HG02973 (cell line): Measurements from ENCODE around the gene RHEBL1.
A peak's percentile ranks its signal among the peaks of the same experiment; 100 is the strongest.
"Not testable (repeated sequence)": the region's sequence is repeated elsewhere in the genome, so short reads cannot be mapped to it uniquely, and the experiment has no call there.

Experiments used
- ATAC-seq: cut with Tn5 transposase; IDR thresholded peaks from one replicate; pipeline ENCODE4 v1.9.1; 2021; ENCODE audit warnings: moderate library complexity; ENCODE audit not compliant: unreplicated experiment

The RHEBL1 gene

DNA sequence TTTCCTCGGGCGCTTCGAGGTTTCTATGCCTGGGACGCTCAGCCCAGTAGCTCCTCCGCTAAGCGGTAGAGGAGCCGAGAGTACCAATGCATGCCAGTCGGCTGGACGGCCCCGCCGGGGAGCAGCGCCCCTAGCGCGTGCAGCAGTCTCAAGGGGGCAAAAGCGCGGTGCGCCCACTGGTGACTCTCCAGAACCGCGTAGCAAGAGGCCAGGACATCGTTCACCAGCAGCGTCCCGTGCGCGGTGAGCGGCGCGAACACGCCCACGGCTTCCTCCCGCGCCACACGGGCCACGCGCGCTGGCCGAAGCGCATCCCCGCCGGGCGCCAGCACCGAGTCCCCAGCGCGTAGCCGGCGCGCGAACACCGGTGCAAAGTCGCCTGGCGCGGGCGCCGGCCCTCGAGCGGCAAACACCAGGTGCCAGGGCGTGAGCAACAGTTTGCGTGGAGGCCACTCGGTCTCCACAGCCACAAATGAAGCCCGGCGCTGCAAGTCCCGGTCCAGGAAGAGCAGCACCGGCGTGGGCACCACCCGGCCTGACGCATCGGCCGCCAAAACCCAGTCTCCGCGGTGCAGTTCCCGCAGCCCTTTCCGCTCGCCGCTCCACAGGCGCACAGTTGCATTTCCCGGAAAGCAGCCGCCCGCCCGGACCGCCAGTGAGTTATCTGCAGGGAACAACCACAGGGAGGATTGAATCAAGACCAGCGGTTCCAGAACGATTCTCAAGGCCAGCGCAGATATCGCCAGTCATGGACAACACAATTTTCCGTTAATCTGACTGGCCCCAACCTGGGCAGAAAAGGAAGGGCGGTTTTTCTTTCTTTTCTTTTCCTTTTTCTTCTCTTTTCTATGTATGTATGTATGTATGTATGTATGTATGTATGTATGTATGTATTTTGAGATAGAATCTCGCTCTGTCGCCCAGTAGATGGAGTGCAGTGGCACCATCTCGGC is 20.3 kb upstream of the RHEBL1 start:
- ATAC-seq = no peak

DNA sequence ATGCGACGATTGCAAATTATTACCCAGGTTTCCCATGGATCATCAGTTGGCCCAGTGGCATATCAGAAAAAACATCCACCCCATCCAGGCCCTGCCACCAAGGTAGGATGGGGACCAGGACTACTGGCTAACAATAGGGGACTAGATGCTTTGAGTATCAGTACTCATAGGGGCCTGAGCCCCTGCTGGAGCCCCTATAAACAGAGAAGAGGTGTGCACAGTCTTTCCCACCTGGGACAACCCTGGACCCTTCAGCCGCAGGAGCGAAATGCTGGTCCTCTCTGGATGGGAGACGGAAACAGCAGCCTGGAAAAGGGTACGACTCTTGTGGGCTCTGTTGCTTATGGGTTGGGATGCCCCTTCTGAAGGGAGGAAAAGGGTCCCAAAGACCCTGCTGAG is 19.2 kb upstream of the RHEBL1 start:
- ATAC-seq = no peak

DNA sequence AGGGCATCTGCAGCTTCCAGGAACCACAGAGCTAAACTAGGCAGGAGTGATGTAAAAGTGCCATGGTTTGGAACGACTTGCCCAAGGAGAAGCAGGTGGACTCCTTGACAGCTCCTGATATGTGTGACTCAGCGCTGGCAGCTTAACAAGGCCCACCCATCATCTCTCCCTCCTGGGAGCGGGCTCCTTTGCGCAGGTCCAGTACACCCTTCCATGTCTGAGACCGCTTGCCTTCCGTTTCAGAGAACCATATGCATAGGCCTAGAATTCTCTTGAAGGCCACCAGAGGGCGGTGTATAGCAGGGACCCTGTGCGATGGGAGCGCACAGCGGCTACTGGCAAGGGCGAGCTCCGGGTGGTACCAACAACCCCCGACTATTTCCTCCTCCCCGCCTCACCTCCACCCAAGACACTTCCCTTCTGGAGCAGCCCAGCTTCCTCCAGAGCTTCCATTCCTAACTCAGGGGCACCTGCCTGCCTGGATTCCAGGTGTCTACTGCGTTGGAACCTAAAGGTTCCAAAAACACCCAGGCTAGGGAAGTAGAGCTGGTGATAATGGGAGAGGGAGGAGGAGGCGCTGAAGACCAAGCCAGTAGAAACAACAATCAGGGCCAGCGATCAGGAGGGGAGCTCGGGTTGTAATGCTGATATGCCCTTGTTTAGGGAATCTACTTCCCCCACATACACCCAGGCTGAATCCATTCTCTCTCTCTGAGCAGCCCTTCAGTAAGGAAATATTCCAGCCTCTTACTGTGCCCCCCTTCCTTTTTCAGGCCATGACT is 18.6 kb upstream of the RHEBL1 start:
- ATAC-seq = peak; percentile 77

DNA sequence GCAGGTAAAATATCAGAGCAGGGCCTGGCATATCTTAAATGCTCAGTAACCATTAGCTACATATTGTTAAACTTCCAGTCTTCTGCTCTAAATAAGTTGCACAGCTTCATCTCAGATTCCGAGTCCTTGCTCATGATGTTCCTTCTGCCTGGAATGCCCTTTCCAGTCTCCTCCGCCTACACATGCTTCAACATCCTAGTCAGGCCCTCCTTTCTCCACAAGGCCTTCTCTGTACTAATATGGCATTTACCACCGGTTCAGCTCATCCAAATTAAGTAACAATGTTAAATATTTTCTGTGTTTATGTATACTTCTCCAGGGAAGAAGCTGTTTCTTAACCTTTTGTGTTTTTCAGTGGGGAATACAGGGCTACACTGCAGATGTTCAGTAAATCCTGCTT is 16.3 kb upstream of the RHEBL1 start:
- no peak for ATAC-seq

DNA sequence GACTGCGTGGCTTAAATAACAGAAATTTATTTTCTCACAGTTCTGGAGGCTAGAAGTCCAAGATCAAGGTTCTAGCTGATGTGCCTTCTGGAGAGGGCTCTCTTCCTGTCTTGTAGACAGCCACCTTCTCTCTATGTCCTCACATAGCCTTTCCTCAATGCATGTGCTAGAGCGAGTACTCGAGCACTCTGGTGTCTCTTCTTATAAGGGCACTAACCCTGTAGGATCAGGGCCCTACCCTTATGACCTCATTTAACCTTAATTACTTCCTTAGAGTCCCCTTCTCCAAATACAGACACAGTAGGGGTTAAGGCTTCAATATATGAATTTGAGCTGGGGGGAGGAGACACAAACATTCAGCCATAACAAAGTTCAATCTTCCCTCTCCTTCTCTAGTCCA is 14.7 kb upstream of the RHEBL1 start:
- ATAC-seq = no peak

DNA sequence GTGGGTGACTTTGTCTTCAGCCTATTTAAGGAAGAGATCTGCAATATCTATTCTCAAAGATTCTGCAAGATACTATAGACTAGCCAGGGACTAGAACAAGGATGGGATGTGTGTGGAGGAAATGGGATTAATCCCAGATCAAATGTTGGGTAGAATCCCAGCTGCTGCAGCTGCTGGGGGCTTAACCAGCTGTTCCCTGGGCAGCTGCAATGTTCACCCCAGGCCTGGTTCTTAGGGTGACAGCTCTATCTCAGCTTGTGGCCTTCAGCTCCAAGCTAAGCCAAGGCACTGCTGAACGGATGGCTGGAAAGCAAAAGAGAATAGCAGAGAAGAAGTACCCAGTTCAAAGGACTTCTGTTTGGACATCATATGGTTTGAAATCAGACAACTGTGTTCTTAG is 10.0 kb upstream of the RHEBL1 start:
- no peak for ATAC-seq

DNA sequence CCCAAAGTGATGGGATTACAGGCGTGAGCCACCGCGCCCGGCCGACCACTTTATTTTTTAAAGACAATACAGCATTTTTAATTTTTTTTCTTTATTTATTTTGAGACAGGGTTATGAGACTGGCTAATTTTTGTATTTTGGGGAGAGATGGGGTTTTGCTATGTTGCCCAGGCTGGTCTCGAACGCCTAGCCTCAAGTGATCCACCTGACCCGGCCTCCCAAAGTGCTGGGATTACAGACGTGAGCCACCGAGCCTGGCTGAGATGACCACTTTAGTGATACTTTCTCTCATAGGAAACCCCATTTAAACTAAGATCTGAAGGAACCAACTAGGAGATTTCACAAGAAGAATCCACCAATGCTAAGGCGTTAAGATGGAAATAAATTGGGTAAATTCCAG is 1.2 kb upstream of the RHEBL1 start:
- ATAC-seq = no peak

DNA sequence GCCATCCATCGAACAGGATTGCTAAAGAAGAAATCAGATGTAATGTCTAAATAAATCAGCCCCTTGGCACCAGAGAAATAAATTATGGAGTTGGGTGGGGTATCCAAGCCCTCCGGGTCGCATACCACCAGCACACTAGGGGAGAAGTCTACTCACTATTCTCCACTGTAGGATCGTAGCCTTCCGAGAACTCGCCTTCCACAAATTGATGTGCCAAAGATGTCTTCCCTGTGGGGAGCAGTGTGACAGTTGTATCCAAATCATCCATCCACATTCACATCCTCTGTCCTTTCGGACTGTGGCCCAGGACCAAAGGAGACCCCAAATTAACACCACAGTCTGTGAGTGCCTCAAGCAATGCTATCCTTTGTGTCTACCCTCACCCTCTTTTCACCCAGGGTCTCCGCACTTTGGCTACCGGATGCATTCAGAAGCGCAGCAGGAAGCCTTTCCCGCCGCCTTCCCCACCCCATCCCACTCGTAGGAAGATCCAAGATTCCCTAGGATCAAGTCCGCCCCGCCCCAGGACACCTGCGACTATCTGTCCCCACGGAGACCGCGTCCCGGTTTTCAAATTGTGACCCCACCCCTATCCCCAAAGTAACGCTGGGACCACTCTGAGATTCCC is 786 bp downstream of the RHEBL1 start:
- no peak for ATAC-seq

DNA sequence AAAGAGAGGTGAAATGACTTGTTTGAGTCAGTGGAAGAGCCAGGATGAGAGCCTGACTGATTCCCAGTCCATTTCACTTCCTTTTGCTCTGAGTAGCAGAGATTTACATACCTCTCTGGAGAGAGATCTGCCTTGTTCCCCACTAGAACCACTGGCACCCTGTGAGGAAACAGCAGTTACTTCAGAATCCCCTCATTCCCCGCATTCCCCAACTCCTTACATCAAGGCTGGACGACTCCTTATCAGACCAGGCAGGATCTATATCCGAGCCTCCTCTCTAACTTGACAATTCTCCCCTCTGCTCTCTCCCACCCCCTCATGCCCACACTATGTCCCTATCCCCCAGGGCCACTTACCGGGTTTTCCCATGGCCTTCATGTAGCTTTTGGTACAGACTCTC is 3.7 kb downstream of the RHEBL1 start:
- ATAC-seq = no peak

DNA sequence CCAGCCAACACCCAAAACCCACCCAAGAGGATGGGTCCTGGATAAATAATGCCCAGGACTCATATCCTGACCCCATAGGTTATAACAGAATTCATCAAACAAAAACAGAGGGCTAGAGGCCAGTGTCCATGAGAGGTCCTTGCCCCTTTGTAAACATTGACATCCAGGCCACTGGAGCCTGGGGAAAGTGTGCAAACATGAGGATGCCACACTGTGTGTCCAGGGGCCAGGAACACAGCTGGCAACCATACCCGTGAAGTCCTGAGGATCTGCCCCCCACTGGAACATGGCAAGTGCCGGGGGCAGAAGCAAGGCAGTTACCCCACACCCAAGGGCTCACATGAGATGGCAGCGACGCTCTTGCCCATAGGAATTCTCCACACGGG is 5.0 kb downstream of the RHEBL1 start:
- no peak for ATAC-seq

DNA sequence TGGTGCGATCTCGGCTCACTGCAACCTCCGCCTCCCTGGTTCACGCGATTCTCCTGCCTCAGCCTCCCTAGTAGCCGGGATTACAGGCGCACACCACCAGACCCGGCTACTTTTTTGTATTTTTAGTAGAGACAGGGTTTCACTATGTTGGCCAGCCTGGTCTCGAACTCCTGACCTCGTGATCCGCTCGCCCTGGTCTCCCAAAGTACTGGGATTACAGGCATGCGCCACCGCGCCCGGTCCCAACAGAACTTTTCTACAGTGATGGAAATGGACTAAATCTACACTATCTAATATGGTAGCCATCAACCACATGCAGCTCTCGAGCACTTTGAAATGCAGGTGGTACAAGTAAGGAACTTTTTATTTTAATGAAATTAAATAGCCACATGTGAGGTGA is 7.9 kb downstream of the RHEBL1 start:
- ATAC-seq = not testable (repeated sequence)

DNA sequence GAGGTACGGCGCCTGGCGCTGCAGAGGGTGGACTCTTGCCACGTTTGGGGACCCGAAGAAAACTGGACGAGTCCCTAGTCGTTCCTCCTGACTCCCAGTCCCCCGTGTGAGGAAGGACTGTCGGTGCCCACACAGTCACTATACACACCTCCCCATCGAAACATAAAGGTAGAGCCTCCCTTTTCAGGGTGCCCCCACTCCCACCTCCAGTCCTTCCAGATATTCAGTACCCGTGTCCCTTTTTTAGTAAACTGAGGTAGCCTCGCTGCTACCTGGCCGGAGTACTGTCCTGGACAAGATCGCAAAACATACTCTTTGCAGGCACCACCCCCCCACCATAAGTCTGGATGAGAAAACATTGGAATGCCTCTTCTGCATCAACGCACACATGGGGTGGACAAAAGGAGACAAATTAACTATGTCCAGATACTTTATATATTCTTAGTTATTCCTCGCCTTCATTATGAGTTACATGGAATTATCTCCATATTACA is 8.6 kb downstream of the RHEBL1 start:
- ATAC-seq = no peak

DNA sequence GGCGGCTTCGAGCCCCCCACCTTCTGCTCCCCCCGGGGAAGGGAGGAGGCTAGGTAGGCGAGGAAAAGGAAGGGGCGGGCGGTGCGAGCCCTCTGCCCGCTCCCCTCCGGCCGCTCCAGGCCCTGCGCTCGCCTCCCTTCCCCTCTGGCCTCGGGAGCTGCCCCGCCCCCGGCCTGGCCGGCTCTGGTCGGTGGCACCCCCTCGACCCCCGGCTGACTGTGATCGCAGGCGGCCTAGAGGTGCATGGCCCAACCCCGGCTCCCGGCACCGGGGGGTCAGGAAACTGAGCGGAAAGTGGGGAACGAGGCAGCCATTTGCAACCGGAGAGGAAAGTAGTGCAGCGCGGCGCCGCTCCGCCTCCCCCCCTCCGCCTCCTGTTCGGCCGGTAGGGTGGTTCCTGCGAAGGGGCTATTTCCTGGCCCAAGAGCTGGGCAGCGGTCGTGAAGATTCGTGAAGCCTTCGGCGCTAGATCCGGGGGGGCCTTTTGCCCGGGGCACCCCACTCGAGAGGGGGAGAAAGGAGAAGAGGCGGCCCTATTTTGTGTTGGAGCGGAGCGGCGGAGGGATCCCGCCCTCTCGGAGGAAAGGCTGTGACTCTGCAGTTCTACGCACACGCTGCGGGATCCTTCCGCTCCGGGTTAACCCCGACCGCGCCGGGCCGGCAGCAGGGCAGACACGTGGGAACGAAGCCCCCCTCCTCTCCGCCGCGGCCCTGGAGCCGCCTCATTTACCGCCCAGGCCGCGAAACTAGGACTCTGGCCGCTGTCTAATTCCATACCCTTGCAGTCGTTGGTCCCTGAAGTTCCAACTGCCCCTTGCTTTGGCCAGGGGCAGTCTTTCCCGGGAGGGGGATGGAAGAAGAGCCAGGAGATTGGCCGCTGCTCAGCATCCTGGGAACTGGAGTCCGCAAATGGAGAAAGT is 9.3 kb downstream of the RHEBL1 start, which contains the start of gene KMT2D:
Gene KMT2D, minus strand, starts transcription at position 558 of the 920 bp plus-strand sequence. CDS start 5,470 bp downstream, outside the sequence.
- peak; percentile 50 for ATAC-seq

DNA sequence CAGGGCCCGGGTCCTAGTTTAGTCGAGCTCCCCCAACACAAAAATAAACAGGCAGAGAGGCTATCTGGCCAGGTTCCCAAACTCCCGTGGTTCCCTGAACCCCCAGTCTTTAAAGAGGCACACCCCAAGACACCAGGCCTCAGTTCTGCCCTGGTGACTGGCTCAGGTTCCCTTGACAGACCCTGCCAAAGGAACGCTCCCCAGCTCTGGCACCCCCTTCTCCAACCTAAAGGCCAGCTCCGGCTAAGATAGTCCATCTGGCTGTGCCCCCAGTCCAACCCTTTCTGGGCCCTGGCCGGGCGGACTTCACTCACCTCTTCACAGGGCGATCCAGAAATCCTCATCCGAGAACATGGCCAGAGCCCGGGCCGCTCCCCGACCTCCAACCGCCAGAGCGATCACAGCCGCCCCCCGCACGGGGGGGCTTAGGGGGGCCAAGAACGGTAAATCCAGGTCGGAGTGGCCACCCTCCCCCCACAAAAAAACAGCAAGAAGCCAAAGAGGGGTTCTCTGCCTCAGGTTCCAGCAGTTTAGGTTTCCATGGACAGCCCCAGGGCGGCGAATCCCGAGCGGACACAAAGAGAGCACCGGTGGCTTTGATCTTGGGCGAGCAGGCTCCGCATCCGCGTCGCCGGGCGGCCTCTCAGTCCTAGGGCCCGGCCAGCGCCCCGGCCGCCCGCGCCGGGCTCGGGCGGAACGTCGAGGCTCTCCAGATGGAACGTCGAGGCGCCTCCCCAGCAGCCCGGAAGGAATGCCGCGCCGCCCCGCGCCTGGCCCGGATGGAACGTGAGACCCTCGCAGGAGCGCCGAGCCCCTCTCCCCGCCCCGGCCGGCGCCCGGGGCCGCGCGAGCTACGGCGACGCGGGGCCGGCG is 10.2 kb downstream of the RHEBL1 start:
- ATAC-seq = peak; percentile 14

DNA sequence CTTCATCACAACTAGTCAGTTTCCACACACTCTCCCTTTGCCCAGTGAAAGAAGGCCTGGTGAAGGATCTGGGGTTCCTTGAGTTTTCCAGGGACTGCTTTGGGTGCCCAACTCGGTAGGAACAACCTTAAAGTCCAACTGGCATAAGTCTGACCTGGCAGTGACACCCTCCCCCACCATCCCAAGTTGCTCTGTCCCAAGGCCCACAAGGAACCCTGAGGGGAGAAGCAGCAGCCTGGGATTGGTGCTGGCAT is 10.8 kb downstream of the RHEBL1 start:
- no peak for ATAC-seq

DNA sequence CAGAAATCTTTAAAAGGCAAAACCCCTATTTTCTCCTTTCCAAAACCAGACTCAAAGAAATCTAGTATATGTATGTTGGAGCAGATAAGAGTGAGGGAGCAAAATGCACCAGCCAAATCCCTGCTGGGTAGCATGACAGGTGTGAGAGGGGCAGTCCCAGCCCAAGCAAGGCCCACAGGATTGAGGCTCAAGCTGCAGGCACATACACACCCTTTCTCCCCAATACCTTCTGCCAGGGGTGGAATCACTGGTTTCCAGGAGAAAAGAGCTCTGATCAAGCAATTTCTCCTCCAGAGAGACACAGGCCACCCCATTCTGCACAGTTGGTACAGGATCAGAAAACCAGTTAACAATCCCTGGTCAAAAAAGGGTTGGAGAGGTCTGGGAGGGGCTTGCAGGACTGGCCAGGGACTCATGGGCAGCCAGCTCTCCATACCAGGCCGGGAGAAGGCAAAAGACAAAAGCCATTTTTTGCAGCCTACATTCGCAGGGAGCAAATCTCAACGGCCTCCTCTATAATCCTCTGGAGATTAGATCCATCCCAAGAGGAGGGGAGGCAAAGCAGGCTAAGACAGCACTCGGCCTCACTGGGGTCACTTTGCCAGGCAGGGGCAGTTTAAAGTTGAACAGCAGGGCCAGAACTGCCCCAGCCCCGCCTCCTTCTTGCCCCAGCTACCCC is 11.3 kb downstream of the RHEBL1 start:
- no peak for ATAC-seq

DNA sequence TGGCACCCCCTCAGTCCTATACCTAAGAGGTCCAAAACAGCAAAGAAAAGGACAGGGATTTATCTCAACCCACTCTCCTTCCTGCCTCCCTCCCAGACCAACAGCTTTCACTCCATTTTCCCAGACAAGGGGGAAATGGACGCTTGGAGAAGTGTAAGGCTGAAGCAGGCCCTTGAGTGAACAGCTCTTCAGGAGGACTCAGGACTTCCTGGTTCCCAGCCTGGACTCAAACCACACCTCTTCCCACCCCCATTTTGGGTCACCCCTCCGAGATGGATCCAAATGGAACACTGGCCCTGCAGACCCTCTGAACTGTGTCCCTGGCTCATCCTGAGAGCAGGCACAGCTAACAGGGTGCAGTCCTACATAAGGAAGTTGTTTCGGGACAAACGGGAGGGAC is 11.9 kb downstream of the RHEBL1 start:
- ATAC-seq = no peak

DNA sequence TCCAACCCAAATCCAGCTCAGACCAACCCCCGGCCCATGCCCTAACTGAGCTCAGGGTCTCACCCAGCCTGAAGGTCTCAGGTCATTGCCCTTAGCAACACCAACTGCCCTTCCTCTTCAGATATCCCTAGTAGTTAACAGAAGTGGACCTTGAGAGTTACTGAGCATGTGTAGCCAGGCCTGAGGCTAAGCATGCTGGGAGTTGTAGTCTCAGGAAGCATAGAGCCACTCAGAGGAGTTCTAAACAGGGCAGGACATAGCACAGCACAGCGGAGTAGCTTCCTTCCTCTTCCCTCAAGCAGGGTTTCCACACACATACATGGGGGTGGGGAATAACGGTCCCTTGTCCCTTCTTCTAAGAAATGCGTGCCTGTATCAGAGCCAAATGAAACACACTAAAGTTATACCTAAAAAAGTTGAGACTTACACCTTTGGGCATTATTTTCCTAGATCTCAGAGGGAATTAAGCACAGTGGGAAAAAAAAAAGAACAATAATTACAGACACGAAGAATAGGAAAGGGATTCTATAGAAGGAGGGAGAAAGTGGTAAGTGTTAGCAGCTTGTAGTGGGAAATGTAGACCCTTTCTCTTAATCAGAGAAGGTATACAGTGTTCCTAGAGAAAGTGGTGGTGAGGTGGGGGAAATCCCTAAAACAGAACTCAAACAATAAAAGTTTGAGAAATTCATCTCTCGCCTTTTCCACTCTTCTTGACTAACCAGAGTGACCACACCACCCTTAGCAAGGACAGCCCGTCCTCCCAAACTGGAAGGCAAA is 13.6 kb downstream of the RHEBL1 start:
- peak; percentile 52 for ATAC-seq
